ENCODE results near the gene NCOA4.
"Not testable (repeated sequence)": the region's sequence is repeated elsewhere in the genome, so short reads cannot be mapped to it uniquely, and the experiment has no call there.

DNA sequence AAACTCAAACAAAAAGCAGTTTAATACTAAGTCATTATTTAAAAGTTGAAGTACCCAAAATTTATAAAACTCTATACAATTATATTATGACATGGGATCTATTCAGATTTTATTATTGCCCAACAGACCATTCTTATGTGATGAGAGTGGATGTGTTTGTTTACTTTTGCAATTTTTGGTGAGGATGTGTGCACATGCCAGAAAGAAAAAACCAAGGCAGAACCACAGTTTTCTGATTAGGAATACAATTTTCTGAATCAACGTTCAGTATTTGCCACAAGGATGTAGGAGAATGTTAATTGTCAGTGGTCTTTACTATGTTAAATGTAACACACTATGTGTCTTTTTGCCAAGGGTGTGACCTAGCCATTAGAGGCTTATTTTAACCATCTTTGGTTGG, 49.1 kb downstream of the NCOA4 start:
- not testable (repeated sequence) for TF ChIP-seq POLR2A, EP300 (IDR thresholded peaks at IDR 0.05)
- TF ChIP-seq, protein P1, sequence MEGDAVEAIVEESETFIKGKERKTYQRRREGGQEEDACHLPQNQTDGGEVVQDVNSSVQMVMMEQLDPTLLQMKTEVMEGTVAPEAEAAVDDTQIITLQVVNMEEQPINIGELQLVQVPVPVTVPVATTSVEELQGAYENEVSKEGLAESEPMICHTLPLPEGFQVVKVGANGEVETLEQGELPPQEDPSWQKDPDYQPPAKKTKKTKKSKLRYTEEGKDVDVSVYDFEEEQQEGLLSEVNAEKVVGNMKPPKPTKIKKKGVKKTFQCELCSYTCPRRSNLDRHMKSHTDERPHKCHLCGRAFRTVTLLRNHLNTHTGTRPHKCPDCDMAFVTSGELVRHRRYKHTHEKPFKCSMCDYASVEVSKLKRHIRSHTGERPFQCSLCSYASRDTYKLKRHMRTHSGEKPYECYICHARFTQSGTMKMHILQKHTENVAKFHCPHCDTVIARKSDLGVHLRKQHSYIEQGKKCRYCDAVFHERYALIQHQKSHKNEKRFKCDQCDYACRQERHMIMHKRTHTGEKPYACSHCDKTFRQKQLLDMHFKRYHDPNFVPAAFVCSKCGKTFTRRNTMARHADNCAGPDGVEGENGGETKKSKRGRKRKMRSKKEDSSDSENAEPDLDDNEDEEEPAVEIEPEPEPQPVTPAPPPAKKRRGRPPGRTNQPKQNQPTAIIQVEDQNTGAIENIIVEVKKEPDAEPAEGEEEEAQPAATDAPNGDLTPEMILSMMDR (IDR thresholded peaks at IDR 0.05): not testable (repeated sequence)

All from tibial nerve (tissue), 4 donors.